Activated CD4-positive, CD25-positive, alpha-beta regulatory T cell (primary cell): ENCODE measurements around the gene UBE3C.
"Not testable (repeated sequence)": the region's sequence is repeated elsewhere in the genome, so short reads cannot be mapped to it uniquely, and the experiment has no call there.

Experiments used
- DNase-seq, 4 experiments: peaks; one replicate each; lab custom pipeline; 2025; lab: John Stamatoyannopoulos, UW

UBE3C gene

DNA sequence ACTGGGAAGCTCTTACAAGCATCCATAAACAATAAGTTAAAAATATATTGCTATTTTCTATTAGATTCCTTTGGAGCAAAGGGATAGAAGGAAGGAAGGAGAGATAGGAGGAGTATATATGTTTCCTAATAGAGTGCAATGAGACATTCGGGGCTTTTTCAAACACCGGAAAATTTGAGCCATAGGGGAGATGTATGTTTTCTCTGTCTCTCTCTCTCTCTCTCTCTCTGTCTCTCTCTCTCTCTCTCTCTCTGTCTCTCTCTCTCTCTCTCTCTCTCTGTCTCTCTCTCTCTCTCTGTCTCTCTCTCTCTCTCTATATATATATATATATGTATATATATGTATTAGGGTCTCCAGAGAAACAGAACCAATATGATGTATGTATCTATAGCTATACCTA is 7.9 kb upstream of the UBE3C start:
- DNase-seq, result not testable (repeated sequence)

- DNase-seq, result no peak
Measured at GRCh38 chr7:157132796-157133195, 5.9 kb upstream of the UBE3C start.

DNA sequence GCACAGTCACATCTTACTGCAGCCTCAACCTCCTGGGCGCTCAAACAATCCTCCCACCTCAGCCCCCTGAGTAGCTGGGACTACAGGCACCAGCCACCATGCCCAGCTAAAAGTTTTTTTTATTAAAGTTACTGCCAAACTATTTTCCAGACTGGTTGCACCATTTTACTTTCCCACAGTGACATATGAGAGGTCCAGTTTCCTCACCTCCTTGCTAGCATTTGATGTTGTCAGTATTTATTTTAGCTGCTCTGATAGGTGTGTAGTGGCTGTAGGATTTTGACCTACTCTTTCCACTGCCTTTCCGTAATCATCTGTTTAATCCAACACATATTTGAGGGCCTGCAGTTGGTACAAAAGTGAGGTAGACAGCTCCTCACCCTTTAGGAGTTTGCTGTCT is 5.4 kb upstream of the UBE3C start:
- DNase-seq, result no peak

- DNase-seq, result no peak
Measured at GRCh38 chr7:157136372-157136771, 2.4 kb upstream of the UBE3C start.

- DNase-seq, result no peak
Measured at GRCh38 chr7:157138101-157138423, 664 bp upstream of the UBE3C start.

DNA sequence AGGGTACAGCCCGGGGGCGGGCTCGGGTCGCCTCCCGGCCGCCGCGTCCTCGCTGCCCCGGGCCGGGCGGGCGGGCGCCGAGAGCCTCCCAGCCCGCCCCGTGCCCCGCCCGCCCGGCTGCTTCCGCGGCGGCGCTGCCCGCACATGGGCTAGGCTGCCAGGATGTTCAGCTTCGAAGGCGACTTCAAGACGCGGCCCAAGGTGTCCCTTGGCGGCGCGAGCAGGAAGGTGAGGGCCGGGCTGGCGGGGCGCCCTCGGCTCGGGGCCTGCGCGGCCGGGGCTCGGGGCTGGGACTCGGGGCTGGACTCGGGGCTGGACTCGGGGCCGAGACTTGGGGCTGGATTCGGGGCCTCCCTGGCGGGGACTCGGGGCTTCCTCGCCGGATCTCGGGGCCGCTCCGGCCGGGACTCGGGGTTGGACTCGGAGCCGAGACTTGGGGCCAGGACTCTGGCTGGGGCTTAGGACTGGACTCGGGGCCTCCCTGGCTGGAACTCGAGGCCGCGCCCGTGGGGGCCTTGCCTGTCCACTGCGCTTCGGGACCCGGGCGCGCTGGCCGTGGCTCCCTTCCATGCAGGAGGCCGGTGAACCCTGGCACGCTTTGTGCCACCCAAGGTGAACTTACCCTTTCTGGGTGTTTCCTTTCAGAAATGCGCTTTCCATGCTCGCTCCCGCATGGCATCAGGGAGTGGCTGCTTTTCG is 534 bp downstream of the UBE3C start:
- peak; percentile 18 to 66 (median 57) for DNase-seq

DNA sequence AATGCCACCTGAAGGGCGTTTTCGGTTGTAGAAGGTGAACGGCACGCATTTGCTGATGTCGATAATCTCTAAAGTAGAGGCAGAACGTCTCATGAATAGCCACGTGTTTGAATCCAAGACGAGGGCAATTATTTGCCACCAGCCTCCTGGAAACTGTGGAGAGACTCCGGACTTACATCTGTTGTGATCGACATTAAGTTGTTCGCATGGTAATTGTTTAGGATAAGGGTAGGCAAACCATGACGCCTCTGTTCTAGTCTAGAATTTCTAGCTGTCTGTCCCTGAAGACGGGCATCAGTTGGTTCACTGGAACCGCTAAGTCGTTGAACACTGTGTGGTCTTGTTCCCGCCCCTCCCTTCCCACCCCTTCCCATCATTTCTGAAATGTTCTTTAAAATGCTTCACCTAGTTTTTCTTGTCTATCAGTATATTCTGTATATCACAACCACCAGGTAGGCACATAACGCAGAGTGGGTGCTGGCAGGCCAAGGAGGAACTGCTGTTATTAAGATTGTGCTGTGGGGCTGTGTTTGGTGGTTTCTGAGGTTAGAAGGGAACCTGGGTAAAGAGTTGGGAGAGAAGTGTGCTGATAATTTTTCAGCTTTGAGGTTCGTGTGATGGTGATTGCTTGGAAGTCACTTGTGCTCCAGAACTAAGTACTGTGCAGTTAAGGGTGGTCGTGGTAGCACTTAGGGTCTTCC is 1.2 kb downstream of the UBE3C start:
- DNase-seq, result no peak

- no peak for DNase-seq
Measured at GRCh38 chr7:157140511-157140905, 1.8 kb downstream of the UBE3C start.

- no peak for DNase-seq
Measured at GRCh38 chr7:157141525-157142060, 2.9 kb downstream of the UBE3C start.

GRCh38 chr7:157143788-157144187 is 5.1 kb downstream of the UBE3C start:
- DNase-seq, result no peak

DNA sequence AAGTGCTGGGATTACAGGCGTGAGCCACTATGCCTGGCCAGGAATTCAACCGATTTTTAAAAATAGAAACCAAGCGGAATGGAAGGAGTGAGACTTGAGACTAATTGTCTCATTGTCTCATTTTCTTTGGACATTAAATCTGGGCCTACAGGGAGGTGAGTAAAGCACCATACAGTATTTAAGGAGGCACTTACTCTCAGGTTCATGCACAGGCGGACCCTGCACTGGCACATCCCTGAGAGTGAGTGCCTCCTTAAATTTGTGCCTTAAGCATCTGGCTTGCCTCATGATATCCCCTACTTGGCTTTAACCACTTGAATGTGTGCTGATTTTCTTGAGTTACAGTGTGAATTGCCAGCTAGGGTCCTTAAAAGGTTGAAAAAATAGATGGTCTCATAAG is 10.6 kb downstream of the UBE3C start:
- DNase-seq, result no peak

GRCh38 chr7:157150882-157151281 is 12.2 kb downstream of the UBE3C start:
- no peak for DNase-seq

DNA sequence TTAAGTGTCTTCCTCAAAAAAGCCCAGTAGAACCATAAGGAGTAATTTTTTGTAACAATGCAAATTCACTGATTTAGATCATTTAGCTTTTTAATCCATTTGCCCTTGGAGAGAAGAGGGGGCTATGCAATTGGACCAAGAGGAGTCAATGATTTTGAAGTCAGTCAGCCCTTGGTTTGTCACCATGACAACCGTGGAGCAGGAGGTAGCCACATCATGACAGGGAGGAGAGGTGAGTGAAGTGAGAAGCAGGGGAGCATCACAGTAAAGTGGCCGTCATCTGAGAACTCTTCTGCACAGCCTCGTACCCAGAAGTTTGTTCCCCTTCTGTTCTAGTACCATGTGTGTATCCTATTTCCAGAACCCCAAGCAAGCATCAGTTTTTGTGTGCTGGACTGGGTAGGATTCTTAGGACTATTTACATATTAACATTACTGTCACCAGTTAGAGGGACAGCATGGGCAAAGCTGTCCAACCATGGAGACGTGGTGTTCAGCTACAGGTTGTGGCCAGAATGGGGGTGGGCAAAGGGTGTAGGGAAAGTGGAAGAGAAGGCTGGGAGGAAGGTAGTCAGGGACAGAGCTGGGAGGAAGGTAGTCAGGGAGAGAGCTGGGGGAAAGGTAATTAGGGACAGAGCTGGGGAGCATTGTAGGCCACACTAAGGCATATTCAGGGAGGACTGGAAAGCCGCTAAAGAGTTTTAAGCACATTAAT is 13.1 kb downstream of the UBE3C start:
- DNase-seq, result no peak

DNA sequence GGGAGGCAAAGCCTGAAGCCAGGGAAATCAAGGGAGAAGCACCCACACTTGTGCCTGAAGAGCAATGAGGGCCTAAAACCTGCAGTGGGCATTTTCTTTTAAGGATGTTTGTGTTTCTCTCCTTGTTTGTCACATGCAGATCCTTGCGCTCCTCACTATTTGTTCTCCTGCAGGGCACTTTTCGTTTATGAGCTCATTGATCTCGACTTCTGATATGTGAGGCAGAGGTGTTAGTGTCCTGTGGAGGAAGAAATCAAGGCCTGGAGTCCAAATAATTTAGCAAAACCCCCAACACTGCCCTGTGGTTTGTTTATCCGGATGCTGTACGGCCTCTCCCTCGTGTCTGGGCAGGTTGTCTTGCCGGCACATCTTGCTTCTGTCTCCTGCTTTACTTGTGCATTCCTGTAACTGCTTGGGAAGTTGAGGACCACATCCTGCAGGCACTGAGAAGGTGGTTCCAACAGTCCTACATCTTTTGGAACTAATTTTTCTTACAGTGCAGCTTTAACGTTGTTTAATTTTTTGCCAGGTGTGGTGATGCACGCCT is 13.7 kb downstream of the UBE3C start:
- no peak for DNase-seq

DNA sequence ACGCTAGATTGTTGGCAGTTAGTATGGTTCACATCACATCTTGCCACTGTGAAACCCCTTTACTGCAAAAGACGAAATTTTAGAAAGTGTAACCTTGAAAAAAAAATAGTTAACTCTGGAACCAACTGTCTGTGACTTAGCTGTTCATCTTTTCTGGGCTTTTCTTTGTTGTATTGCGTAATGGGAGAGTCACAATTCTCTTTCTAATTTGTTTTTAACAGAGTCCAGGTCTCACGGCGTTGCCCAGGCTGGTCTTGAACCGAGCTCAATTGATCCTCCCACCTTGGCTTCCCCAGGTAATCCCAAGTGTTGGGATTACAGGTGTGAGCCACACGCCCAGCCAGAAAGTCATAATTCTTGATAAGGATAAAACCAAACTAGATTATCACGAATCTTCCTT is 14.5 kb downstream of the UBE3C start:
- no peak for DNase-seq

DNA sequence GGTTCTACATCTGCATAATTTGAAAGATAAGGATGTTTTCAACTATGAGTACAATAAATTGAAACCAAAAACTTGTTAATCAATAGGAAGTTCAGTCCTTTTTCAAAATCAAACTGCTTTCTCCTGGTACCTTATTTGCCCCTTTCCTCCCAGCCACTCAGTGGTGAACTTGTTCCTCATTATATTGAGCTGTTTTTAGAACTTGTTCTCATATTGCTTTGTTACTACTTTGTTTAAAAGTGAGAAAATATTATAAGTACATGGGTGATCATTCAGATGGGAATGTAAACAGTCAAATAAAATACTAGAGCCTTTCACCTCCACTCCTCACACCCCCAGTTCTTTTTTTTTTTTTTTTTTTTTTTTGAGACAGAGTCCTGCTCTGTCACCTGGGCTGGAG is 17.2 kb downstream of the UBE3C start:
- DNase-seq, result no peak

DNA sequence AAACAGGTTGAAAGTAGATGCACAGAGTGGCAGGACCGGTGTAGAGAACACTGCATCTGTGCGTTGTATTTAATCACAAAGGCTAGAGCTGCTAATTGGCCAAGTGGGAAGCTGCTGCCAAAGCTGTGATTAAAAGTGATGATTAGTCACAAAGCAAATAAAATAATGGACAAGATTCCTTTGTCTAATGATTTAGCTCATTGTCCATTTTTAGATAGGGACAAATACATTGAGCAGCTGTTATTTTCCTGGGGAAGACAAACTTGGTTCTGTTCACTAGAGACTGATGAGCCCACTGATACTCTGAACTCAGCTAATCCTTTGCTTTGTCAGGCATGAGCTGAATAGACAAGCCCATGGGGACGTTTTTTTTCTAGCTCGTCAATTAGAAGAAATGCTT is 19.7 kb downstream of the UBE3C start:
- no peak for DNase-seq

DNA sequence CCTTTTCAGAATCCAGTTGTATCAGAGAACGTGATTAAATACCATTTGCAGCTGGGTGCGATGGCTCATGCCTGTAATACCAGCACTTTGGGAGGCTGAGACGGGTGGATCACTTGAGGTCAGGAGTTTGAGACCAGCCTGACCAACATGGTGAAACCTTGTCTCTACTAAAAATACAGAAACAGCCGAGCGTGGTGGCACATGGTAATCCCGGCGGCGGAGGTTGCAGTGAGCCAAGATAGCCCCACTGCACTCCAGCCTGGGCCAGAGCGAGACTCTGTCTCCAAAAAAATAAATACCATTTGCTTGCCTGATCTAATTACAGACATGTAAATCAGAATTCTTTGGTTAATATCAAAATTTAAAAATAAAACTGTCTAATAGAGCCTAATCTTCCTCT is 20.8 kb downstream of the UBE3C start:
- DNase-seq, result not testable (repeated sequence)

DNA sequence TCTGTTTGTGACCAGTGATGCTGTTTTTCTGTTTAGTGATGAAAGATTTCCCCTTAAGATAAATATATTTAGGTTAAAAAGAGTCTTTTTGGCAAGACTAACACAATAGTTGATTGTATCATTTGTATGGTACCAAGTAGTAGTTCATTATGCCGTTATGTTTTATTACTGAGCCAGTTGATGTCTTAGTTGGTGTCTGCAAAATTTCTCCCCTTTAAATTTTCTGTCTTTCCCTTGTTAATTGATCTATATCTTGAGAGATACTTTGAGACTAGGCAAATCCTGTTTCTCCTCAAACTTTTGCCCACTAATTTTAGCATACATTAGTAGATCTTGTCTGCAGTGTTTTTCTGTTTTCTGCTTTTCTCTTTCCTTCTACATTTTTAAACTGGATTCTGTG is 21.7 kb downstream of the UBE3C start:
- no peak for DNase-seq

- no peak for DNase-seq
Measured at GRCh38 chr7:157165987-157166386, 27.3 kb downstream of the UBE3C start.

DNA sequence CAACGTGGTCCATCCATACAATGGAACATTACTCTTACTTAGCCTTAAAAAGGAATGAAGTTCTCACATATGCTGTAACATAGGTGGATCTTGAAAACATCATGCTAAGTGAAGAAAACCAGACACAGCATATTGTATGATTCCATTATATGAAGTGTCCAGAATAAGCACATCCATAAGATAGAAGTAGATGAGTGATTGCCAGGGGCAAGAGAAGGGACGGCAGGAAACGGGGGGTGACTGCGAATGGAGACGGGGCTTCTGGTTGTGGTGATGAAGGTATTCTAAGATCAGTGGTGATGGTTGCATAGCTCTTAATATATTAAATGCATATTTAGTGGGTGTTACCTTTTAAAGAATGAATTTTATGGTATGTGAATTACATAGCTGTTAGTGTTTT is 29.8 kb downstream of the UBE3C start:
- DNase-seq, result no peak

- DNase-seq, result no peak
Measured at GRCh38 chr7:157176771-157177170, 38.0 kb downstream of the UBE3C start.
